GM12874 (cell line): Measurements from ENCODE around the gene RABGAP1L.

Source experiments
- CTCF ChIP-seq: IDR thresholded peaks from 2 replicates; pipeline ENCODE4 v1.5.1; 2011; ENCODE audit warnings: low read depth, mild to moderate bottlenecking, control low read depth, low read length, moderate library complexity; ENCODE audit not compliant: insufficient read depth

The RABGAP1L gene

DNA sequence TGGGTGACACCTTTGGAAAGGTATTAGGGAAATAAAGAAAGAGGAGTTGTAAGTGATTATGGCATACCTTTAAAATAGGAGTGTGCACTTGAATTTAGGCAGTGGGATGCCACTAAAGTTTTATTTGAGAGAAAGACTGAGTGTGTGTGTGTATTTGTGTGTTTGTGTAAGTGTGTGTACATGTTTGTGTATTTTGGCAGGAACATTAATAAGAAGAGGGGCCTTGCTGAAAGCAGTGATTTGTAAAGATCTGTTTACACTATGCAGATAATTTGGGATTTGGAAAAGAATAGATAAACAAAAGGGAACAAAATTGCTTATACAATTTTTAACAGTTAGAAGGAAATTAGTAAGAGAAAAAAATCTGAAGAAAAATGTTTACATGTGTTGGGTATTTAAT is 409.2 kb downstream of the RABGAP1L start:
- no peak for TF ChIP-seq CTCF

DNA sequence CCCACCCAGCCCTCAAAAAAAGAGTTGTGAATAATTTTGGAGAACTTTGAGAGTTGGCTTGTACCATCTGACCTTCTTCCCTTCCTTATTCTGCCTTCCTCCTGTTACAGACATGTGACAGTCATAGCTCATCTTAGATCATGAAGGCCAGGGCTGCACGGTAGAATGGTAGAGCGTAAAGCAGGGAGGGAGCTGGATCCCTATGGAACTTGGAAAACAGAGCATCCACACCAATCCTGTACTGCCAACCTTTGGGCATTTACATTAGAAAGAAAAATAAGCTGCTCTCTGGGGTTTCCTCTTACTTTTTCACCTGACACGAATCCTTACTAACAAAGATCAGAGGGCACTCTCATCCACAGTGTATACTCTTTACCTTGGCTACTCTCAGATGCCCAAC is 409.9 kb downstream of the RABGAP1L start:
- no peak for TF ChIP-seq CTCF

GRCh38 chr1:174572771-174573170 is 413.5 kb downstream of the RABGAP1L start:
- no peak for TF ChIP-seq CTCF

GRCh38 chr1:174577681-174578080 is 418.4 kb downstream of the RABGAP1L start:
- no peak for TF ChIP-seq CTCF

GRCh38 chr1:174580801-174581200 is 421.5 kb downstream of the RABGAP1L start:
- TF ChIP-seq CTCF = no peak

- no peak for TF ChIP-seq CTCF
These were observed 424.0 kb downstream of the RABGAP1L start for GRCh38 chr1:174583316-174583715.

- TF ChIP-seq CTCF = no peak
These were observed 424.8 kb downstream of the RABGAP1L start for GRCh38 chr1:174584071-174584470.

GRCh38 chr1:174605198-174605597 is 445.9 kb downstream of the RABGAP1L start:
- no peak for TF ChIP-seq CTCF
